CD4-positive, CD25-positive, alpha-beta regulatory T cell (primary cell): ENCODE results near the gene RIMBP3C. TPM values are rescaled to one million over a fixed set of nuclear protein-coding genes. Genes with fewer than 3 reads are reported as not detected.
"Not testable (repeated sequence)": the region's sequence is repeated elsewhere in the genome, so short reads cannot be mapped to it uniquely, and the experiment has no call there.

ENCODE experiments used
- ATAC-seq, 2 donors: fragments of 150-1000 bp; cut with Tn5 transposase; one replicate each; pipeline ENCODE4 v1.10.0; 2021; ENCODE audit warnings: low read depth in 2 of 2, moderate number of reproducible peaks in 2 of 2, moderate library complexity in 1 of 2
- DNase-seq, 3 donors: peaks; one replicate each; pipeline versions ENCODE4 v3.0.0 to v3.0.0-alpha.2; 2012 to 2022; ENCODE audit warnings: mixed read lengths in 1 of 3
- H3K27ac ChIP-seq: one replicate; pipeline ENCODE4 v1.7.0; 2013; ENCODE audit warnings: mild to moderate bottlenecking, low read length; ENCODE audit not compliant: insufficient read depth, poor library complexity, severe bottlenecking
- H3K27me3 ChIP-seq: one replicate; pipeline ENCODE4 v1.7.0; 2013; ENCODE audit warnings: low read length; ENCODE audit not compliant: control insufficient read depth, insufficient read depth
- H3K36me3 ChIP-seq: one replicate; pipeline ENCODE4 v1.7.0; 2013; ENCODE audit warnings: mild to moderate bottlenecking, low read length, moderate library complexity; ENCODE audit not compliant: control insufficient read depth, insufficient read depth
- H3K4me1 ChIP-seq: 2 replicates; pipeline ENCODE4 v1.7.0; 2013; ENCODE audit warnings: mild to moderate bottlenecking, low read length; ENCODE audit not compliant: insufficient read depth, control insufficient read depth, poor library complexity, severe bottlenecking
- H3K4me3 ChIP-seq: one replicate; pipeline ENCODE4 v1.7.0; 2013; ENCODE audit warnings: low read depth, mild to moderate bottlenecking, low read length, moderate library complexity
- H3K9me3 ChIP-seq, 2 experiments: 1 replicate in 1 of 2; 2 replicates in 1 of 2; pipeline ENCODE4 v1.7.0; 2013; ENCODE audit warnings: low read length in 2 of 2, mild to moderate bottlenecking in 1 of 2, moderate library complexity in 1 of 2; ENCODE audit not compliant: control insufficient read depth in 2 of 2
- H3K27ac Mint-ChIP-seq, 3 donors: one replicate each; pipeline ENCODE4 v1.8.0; 2020 to 2022; ENCODE audit warnings: mild to moderate bottlenecking in 3 of 3, mixed read lengths in 3 of 3, moderate library complexity in 2 of 3
- H3K27me3 Mint-ChIP-seq: one replicate; pipeline ENCODE4 v1.8.0; 2022; ENCODE audit warnings: mild to moderate bottlenecking, mixed read lengths
- H3K36me3 Mint-ChIP-seq: one replicate; pipeline ENCODE4 v1.8.0; 2020; ENCODE audit warnings: mixed read lengths
- H3K4me1 Mint-ChIP-seq, 4 donors: one replicate each; pipeline ENCODE4 v1.8.0; 2020 to 2022; ENCODE audit warnings: mixed read lengths in 4 of 4, mild to moderate bottlenecking in 1 of 4
- H3K4me3 Mint-ChIP-seq, 4 donors: one replicate each; pipeline ENCODE4 v1.8.0; 2020 to 2022; ENCODE audit warnings: mild to moderate bottlenecking in 4 of 4, mixed read lengths in 4 of 4, moderate library complexity in 3 of 4
- H3K9me3 Mint-ChIP-seq, 7 donors: one replicate each; pipeline ENCODE4 v1.8.0; 2020 to 2022; ENCODE audit warnings: mixed read lengths in 7 of 7, mild to moderate bottlenecking in 3 of 7, moderate library complexity in 2 of 7
- polyA plus RNA-seq, 4 donors: library from polyadenylated mRNA; unstranded; fragments of 300-500 nt; fragmentation: Illumina TruSeq; gene quantifications; one replicate each; pipeline ENCODE4 v1.2.3, GENCODE V29; 2021
- total RNA-seq: library from RNA; stranded (reverse); gene quantifications from one replicate; pipeline ENCODE4 v1.2.3, GENCODE V29; 2022

Gene RIMBP3C
- total and polyA plus RNA-seq, 5 donors from 2014 or later, result 0.38 to 0.87 (median 0.49) TPM; not detected in 1

GRCh38 chr22:21531525-21531924 lies 19.7 kb downstream of the RIMBP3C start:
- not testable (repeated sequence) for H3K36me3 Mint-ChIP-seq, ATAC-seq, H3K9me3 ChIP-seq, H3K27ac ChIP-seq, H3K27ac Mint-ChIP-seq, H3K9me3 Mint-ChIP-seq, H3K4me3 ChIP-seq, DNase-seq, H3K36me3 ChIP-seq, H3K27me3 ChIP-seq, H3K4me3 Mint-ChIP-seq, H3K4me1 Mint-ChIP-seq, H3K4me1 ChIP-seq, H3K27me3 Mint-ChIP-seq

GRCh38 chr22:21526705-21527500 lies 24.4 kb downstream of the RIMBP3C start:
- H3K27me3 ChIP-seq, H3K4me3 ChIP-seq, DNase-seq, H3K9me3 ChIP-seq, H3K9me3 Mint-ChIP-seq, H3K4me3 Mint-ChIP-seq, H3K4me1 ChIP-seq, H3K27me3 Mint-ChIP-seq, H3K27ac ChIP-seq, H3K36me3 Mint-ChIP-seq, H3K36me3 ChIP-seq, ATAC-seq, H3K27ac Mint-ChIP-seq, H3K4me1 Mint-ChIP-seq: not testable (repeated sequence)

- not testable (repeated sequence) for H3K36me3 ChIP-seq, H3K9me3 ChIP-seq, H3K27ac ChIP-seq, H3K27me3 ChIP-seq, H3K4me3 Mint-ChIP-seq, H3K4me1 Mint-ChIP-seq, H3K27me3 Mint-ChIP-seq, H3K27ac Mint-ChIP-seq, H3K36me3 Mint-ChIP-seq, H3K4me3 ChIP-seq, DNase-seq, H3K4me1 ChIP-seq, H3K9me3 Mint-ChIP-seq
- ATAC-seq, result peak; percentile 74 to 75
Measured at GRCh38 chr22:21516970-21517764, 34.1 kb downstream of the RIMBP3C start.

GRCh38 chr22:21516522-21516921 lies 34.7 kb downstream of the RIMBP3C start:
- not testable (repeated sequence) for H3K9me3 ChIP-seq, ATAC-seq, H3K4me1 ChIP-seq, H3K4me1 Mint-ChIP-seq, H3K36me3 Mint-ChIP-seq, H3K27ac ChIP-seq, H3K27me3 ChIP-seq, DNase-seq, H3K9me3 Mint-ChIP-seq, H3K27me3 Mint-ChIP-seq, H3K36me3 ChIP-seq, H3K27ac Mint-ChIP-seq, H3K4me3 Mint-ChIP-seq, H3K4me3 ChIP-seq

GRCh38 chr22:21515234-21515633 lies 36.0 kb downstream of the RIMBP3C start:
- not testable (repeated sequence) for ATAC-seq, H3K4me3 Mint-ChIP-seq, H3K9me3 Mint-ChIP-seq, H3K4me1 Mint-ChIP-seq, H3K27ac Mint-ChIP-seq, H3K27me3 Mint-ChIP-seq, H3K4me3 ChIP-seq, H3K27me3 ChIP-seq, H3K4me1 ChIP-seq, H3K27ac ChIP-seq, H3K9me3 ChIP-seq, DNase-seq, H3K36me3 Mint-ChIP-seq, H3K36me3 ChIP-seq

- ATAC-seq, result peak; percentile 88
- H3K27me3 ChIP-seq, H3K9me3 ChIP-seq, H3K4me1 Mint-ChIP-seq, H3K36me3 Mint-ChIP-seq, H3K27ac ChIP-seq, H3K36me3 ChIP-seq, H3K4me3 Mint-ChIP-seq, DNase-seq, H3K4me3 ChIP-seq, H3K27me3 Mint-ChIP-seq, H3K9me3 Mint-ChIP-seq, H3K27ac Mint-ChIP-seq, H3K4me1 ChIP-seq: not testable (repeated sequence)
Measured at GRCh38 chr22:21514117-21514516, 37.1 kb downstream of the RIMBP3C start.

- H3K4me3 ChIP-seq, H3K9me3 ChIP-seq, H3K27me3 Mint-ChIP-seq, H3K4me1 ChIP-seq, H3K27ac ChIP-seq, H3K9me3 Mint-ChIP-seq, H3K4me1 Mint-ChIP-seq, ATAC-seq, H3K36me3 Mint-ChIP-seq, H3K36me3 ChIP-seq, H3K27ac Mint-ChIP-seq, H3K27me3 ChIP-seq, H3K4me3 Mint-ChIP-seq, DNase-seq: not testable (repeated sequence)
Measured at GRCh38 chr22:21512022-21512421, 39.2 kb downstream of the RIMBP3C start.

- H3K36me3 Mint-ChIP-seq, H3K27ac ChIP-seq, H3K27me3 ChIP-seq, H3K9me3 Mint-ChIP-seq, H3K9me3 ChIP-seq, H3K27ac Mint-ChIP-seq, DNase-seq, H3K4me3 Mint-ChIP-seq, H3K4me1 Mint-ChIP-seq, ATAC-seq, H3K4me3 ChIP-seq, H3K27me3 Mint-ChIP-seq, H3K4me1 ChIP-seq, H3K36me3 ChIP-seq: not testable (repeated sequence)
Measured at GRCh38 chr22:21510397-21510796, 40.9 kb downstream of the RIMBP3C start.
